Hepatocyte (in vitro differentiated cells): ENCODE results near the gene COQ5. TPM values are rescaled to one million over a fixed set of nuclear protein-coding genes. Genes with fewer than 3 reads are reported as not detected.

Source experiments
- DNase-seq: peaks from one replicate; pipeline ENCODE4 v3.0.0-alpha.2; 2016; ENCODE audit warnings: low spot score
- H2AFZ ChIP-seq: fragments of 200-600 bp; sonication (generic); 2 replicates; pipeline ENCODE4 v1.6.0; 2016; ENCODE audit warnings: antibody characterized with exemption, mild to moderate bottlenecking
- H3K27ac ChIP-seq: fragments of 200-600 bp; sonication (generic); 2 replicates; pipeline ENCODE4 v1.5.1; 2016; ENCODE audit warnings: mild to moderate bottlenecking
- H3K27me3 ChIP-seq: fragments of 200-600 bp; sonication (generic); 2 replicates; pipeline ENCODE4 v1.6.1; 2016
- H3K36me3 ChIP-seq: fragments of 200-600 bp; sonication (generic); replicated peaks from 2 replicates; pipeline ENCODE4 v1.5.1; 2016; ENCODE audit warnings: low read depth; ENCODE audit not compliant: insufficient read depth
- H3K4me1 ChIP-seq: fragments of 200-600 bp; sonication (generic); 2 replicates; pipeline ENCODE4 v1.5.1; 2016; ENCODE audit warnings: mild to moderate bottlenecking, moderate library complexity; ENCODE audit not compliant: insufficient read depth
- H3K4me2 ChIP-seq: fragments of 200-600 bp; sonication (generic); 2 replicates; pipeline ENCODE4 v1.6.0; 2016
- H3K4me3 ChIP-seq: fragments of 200-600 bp; sonication (generic); 2 replicates; pipeline ENCODE4 v1.5.1; 2016; ENCODE audit warnings: mild to moderate bottlenecking
- H3K79me2 ChIP-seq: fragments of 200-600 bp; sonication (generic); 2 replicates; pipeline ENCODE4 v1.6.0; 2017; ENCODE audit warnings: mild to moderate bottlenecking
- H3K9me2 ChIP-seq: fragments of 200-600 bp; sonication (generic); replicated peaks from 2 replicates; pipeline ENCODE4 v1.6.0; 2017; ENCODE audit warnings: mild to moderate bottlenecking; ENCODE audit not compliant: insufficient read depth
- H3K9me3 ChIP-seq: fragments of 200-600 bp; sonication (generic); 2 replicates; pipeline ENCODE4 v1.5.1; 2016; ENCODE audit warnings: low read depth, mild to moderate bottlenecking
- H4K20me1 ChIP-seq: fragments of 200-600 bp; sonication (generic); 2 replicates; pipeline ENCODE4 v1.6.0; 2016; ENCODE audit warnings: mild to moderate bottlenecking; ENCODE audit not compliant: insufficient read depth, poor library complexity, severe bottlenecking
- EZH2 ChIP-seq: fragments of 200-600 bp; sonication (generic); IDR thresholded peaks from 2 replicates; pipeline ENCODE4 v1.6.1; 2016; ENCODE audit warnings: antibody characterized with exemption, mild to moderate bottlenecking, borderline replicate concordance
- EZH2phosphoT487 ChIP-seq: fragments of 200-600 bp; sonication (generic); IDR thresholded peaks from one replicate; pipeline ENCODE4 v1.6.1; 2018; ENCODE audit warnings: antibody characterized with exemption, mild to moderate bottlenecking, low read depth, moderate library complexity; ENCODE audit not compliant: unreplicated experiment, severe bottlenecking
- WGBS: methylation state at CpG from one replicate; pipeline ENCODE4 v1.1.6; 2016; ENCODE audit warnings: low lambda C conversion rate; ENCODE audit errors: missing lambda C conversion rate; 5-methylcytosine and 5-hydroxymethylcytosine counted together
- polyA plus RNA-seq: library from polyadenylated mRNA; unstranded; fragments of >200 nt; fragmentation: Nextera tagmentation; extraction: Ambion mirVana; gene quantifications from 2 replicates; pipeline ENCODE4 v1.2.1, GENCODE V29; 2016
- total RNA-seq: library from RNA; depleted of rRNA; stranded (reverse); fragments of >200 nt; gene quantifications from 2 replicates; pipeline ENCODE4 v1.2.3, GENCODE V29; 2014
- TF ChIP-seq, protein P1 (sequence below): fragments of 200-600 bp; sonication (generic); IDR thresholded peaks from 2 replicates; pipeline ENCODE4 v1.5.1; 2016; ENCODE audit warnings: antibody characterized with exemption, mild to moderate bottlenecking; ENCODE audit not compliant: poor library complexity

The COQ5 gene
- total and polyA plus RNA-seq, 2 experiments from 2014 or later: 37.0 to 40.7 TPM

DNA sequence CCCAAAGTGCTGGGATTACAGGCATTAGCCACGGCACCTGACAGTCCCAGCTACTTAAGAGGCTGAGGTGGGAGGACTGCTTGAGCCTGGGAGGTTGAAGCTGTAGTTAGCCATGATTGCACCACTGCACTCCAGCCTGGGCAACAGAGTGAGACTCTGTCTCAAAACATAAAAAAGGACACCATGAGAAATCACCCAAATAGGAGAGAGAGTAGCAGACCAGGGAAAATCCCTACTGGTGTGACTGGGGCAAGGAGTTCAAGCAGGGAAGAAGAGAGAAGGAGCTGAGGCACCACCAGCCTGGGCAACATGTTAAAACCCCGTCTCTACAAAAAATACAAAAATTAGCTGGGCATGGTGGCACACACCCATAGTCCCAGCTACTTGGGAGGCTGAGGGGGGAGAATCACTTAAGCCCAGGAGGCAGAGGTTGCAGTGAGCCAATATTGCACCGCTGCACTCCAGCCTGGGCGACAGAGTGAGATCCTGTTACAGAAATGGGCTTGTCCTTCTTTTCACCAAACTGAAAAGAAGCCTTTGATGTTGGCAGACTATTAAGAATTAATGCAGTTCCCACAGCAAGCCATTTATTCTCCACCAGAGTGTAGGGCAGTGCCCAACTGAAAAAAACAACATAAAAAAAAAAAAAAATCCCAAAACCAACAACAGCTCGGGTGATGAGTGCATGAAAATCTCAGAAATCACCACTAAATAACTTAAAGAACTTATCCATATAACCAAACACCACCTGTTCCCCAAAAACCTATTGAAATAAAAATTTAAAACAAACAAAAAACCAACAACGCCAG lies 54.9 kb downstream of the COQ5 start:
- Histone ChIP-seq H2AFZ (no peak overlapping the region), H3K4me2 (no peak overlapping the region), H3K9me3 (no peaks in the 10 kb centered on the region), H4K20me1 (peaks cover under 1% of the 10 kb centered on the region), H3K27ac (peak overlapping the region; percentile 16), H3K36me3 (no peaks in the 10 kb centered on the region), H3K4me3 (no peak overlapping the region), H3K79me2 (peaks cover 45% of the 10 kb centered on the region), H3K4me1 (peaks cover 6% of the 10 kb centered on the region), H3K27me3 (no peaks in the 10 kb centered on the region), H3K9me2 (no peaks in the 10 kb centered on the region)
- DNase-seq: no peak
- 73% methylated on average over 6 of the region's 6 CpGs for WGBS
- TF ChIP-seq EZH2phosphoT487: no peak
- TF ChIP-seq, protein P1, sequence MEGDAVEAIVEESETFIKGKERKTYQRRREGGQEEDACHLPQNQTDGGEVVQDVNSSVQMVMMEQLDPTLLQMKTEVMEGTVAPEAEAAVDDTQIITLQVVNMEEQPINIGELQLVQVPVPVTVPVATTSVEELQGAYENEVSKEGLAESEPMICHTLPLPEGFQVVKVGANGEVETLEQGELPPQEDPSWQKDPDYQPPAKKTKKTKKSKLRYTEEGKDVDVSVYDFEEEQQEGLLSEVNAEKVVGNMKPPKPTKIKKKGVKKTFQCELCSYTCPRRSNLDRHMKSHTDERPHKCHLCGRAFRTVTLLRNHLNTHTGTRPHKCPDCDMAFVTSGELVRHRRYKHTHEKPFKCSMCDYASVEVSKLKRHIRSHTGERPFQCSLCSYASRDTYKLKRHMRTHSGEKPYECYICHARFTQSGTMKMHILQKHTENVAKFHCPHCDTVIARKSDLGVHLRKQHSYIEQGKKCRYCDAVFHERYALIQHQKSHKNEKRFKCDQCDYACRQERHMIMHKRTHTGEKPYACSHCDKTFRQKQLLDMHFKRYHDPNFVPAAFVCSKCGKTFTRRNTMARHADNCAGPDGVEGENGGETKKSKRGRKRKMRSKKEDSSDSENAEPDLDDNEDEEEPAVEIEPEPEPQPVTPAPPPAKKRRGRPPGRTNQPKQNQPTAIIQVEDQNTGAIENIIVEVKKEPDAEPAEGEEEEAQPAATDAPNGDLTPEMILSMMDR: no peak
- no peak for TF ChIP-seq EZH2

DNA sequence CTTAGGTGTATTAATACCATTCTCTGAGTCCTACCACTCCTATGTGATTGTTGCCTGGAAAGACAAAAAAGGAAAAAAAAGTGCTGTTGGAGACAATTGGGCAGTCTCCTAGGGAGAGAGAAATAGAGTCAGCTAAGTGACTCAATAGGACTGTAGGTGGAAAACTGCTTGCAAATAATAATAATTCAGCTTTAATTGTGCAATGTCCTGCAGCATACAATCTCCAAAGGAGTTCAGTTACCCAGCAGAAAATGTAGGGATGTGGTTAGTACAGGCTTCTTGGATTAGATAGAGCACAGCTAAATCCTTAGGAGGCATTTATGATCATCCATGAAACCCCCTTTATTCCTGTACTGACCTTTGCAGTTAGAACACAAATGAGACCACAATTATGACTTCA lies 56.4 kb downstream of the COQ5 start:
- H3K9me3 ChIP-seq: no peaks in the 10 kb centered on the region
- H3K27me3 ChIP-seq: no peaks in the 10 kb centered on the region
- peaks cover 60% of the 10 kb centered on the region for H3K79me2 ChIP-seq
- TF ChIP-seq, protein P1: no peak
- no peak for TF ChIP-seq EZH2
- TF ChIP-seq EZH2phosphoT487: no peak
- H3K27ac ChIP-seq: no peak overlapping the region
- no peak overlapping the region for H2AFZ ChIP-seq
- no peak overlapping the region for H3K4me2 ChIP-seq
- H3K36me3 ChIP-seq: no peaks in the 10 kb centered on the region
- no peaks in the 10 kb centered on the region for H3K9me2 ChIP-seq
- H4K20me1 ChIP-seq: peaks cover 15% of the 10 kb centered on the region
- peaks cover 8% of the 10 kb centered on the region for H3K4me1 ChIP-seq
- H3K4me3 ChIP-seq: no peak overlapping the region
- no peak for DNase-seq

- WGBS: 78% methylated on average over 26 of the region's 26 CpGs
- peak; percentile 22 for DNase-seq
Observed at GRCh38 chr12:120470150-120470784, 58.7 kb downstream of the COQ5 start.

More at GRCh38 chr12:120470150-120470784, 58.7 kb downstream of the COQ5 start:
- Histone ChIP-seq H3K4me1 (peaks cover 12% of the 10 kb centered on the region), H3K27me3 (no peaks in the 10 kb centered on the region), H3K9me2 (no peaks in the 10 kb centered on the region), H3K36me3 (no peaks in the 10 kb centered on the region), H3K9me3 (no peaks in the 10 kb centered on the region), H3K79me2 (peaks cover 82% of the 10 kb centered on the region), H3K27ac (peak overlapping the region; percentile 92), H2AFZ (peak overlapping the region; percentile 92), H4K20me1 (peaks cover 36% of the 10 kb centered on the region), H3K4me3 (peak overlapping the region; percentile 41), H3K4me2 (peak overlapping the region; percentile 93)
- TF ChIP-seq EZH2phosphoT487 (no peak), EZH2 (no peak)
- TF ChIP-seq, protein P1: no peak
